C4-2B (cell line): ENCODE results near the gene GPRASP1.

ENCODE experiments used
- ZFX ChIP-seq: fragments of 450-650 bp; IDR thresholded peaks from 2 replicates; pipeline ENCODE4 v1.6.1; 2017
- TF ChIP-seq, protein P1 (sequence below): fragments of 450-650 bp; conservative IDR thresholded peaks from 2 replicates; pipeline ENCODE4 v1.5.1; 2017; ENCODE audit warnings: mild to moderate bottlenecking

DNA sequence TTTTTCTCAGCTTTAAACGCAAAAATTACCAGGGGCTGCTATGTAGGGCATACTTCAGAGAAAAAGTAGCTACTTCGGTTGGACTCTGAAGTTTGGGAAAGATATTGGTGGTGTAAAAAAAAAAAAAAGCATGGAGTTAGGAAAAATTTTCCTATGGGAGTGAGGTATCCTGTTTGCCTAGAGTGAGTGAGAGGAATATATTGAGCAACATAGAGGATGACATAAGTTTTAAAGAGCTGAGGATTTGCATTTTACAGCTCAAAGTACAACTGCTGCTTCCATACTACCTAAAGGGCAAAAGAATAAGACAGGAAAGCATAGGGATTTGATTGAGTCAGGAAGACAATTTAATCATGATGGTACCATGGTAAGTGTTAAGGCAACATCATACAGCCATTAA is 7.3 kb downstream of the GPRASP1 start:
- TF ChIP-seq, protein P1, sequence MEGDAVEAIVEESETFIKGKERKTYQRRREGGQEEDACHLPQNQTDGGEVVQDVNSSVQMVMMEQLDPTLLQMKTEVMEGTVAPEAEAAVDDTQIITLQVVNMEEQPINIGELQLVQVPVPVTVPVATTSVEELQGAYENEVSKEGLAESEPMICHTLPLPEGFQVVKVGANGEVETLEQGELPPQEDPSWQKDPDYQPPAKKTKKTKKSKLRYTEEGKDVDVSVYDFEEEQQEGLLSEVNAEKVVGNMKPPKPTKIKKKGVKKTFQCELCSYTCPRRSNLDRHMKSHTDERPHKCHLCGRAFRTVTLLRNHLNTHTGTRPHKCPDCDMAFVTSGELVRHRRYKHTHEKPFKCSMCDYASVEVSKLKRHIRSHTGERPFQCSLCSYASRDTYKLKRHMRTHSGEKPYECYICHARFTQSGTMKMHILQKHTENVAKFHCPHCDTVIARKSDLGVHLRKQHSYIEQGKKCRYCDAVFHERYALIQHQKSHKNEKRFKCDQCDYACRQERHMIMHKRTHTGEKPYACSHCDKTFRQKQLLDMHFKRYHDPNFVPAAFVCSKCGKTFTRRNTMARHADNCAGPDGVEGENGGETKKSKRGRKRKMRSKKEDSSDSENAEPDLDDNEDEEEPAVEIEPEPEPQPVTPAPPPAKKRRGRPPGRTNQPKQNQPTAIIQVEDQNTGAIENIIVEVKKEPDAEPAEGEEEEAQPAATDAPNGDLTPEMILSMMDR: no peak
- no peak for TF ChIP-seq ZFX
